Suprapubic skin (tissue), 4 donors: ENCODE results near the gene ELF1.

Source experiments
- EP300 ChIP-seq: sonication (generic); formaldehyde crosslinking; IDR thresholded peaks from one replicate; pipeline ENCODE4 v1.6.1; 2017; ENCODE audit warnings: antibody characterized with exemption
- POLR2A ChIP-seq, 2 donors: fragments of 450-650 bp; IDR thresholded peaks; one replicate each; pipeline ENCODE4 v1.6.1; 2017; ENCODE audit warnings: antibody characterized with exemption in 2 of 2, mild to moderate bottlenecking in 2 of 2, moderate library complexity in 2 of 2
- POLR2AphosphoS5 ChIP-seq, 3 donors: sonication (generic); formaldehyde crosslinking; IDR thresholded peaks; one replicate each; pipeline ENCODE4 v1.6.1; 2017; ENCODE audit warnings: antibody characterized with exemption in 3 of 3
- TF ChIP-seq, protein P1 (sequence below), 2 donors: fragments of 200-600 bp in 1 of 2; fragments of 450-650 bp in 1 of 2; sonication (generic) in 1 of 2; IDR thresholded peaks; one replicate each; pipeline ENCODE4 v1.5.1; 2016 to 2019; ENCODE audit warnings: antibody characterized with exemption in 2 of 2, mild to moderate bottlenecking in 1 of 2, moderate library complexity in 1 of 2

DNA sequence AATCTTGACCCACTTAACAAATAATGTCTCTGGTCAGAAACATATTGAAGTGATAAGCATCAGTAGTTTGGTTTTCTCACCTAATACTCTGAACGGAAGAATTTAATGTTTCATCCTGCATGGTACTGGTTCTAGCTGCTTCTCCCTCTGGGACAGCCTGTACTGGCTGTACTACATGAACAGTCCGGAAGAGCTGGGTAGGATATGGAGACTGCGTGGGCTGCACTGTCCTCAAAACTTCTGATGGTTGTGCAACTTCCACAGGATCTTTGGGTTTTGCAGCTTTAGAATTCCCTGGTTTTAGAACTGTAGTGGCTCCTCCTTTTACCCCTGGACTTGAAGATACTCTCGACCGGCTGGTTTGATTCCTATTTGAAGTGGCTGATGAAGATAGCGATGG lies 78.3 kb downstream of the ELF1 start:
- TF ChIP-seq, protein P1, sequence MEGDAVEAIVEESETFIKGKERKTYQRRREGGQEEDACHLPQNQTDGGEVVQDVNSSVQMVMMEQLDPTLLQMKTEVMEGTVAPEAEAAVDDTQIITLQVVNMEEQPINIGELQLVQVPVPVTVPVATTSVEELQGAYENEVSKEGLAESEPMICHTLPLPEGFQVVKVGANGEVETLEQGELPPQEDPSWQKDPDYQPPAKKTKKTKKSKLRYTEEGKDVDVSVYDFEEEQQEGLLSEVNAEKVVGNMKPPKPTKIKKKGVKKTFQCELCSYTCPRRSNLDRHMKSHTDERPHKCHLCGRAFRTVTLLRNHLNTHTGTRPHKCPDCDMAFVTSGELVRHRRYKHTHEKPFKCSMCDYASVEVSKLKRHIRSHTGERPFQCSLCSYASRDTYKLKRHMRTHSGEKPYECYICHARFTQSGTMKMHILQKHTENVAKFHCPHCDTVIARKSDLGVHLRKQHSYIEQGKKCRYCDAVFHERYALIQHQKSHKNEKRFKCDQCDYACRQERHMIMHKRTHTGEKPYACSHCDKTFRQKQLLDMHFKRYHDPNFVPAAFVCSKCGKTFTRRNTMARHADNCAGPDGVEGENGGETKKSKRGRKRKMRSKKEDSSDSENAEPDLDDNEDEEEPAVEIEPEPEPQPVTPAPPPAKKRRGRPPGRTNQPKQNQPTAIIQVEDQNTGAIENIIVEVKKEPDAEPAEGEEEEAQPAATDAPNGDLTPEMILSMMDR (IDR thresholded peaks at IDR 0.05) = no peak
- TF ChIP-seq POLR2AphosphoS5 (IDR thresholded peaks at IDR 0.05) = no peak
- no peak for TF ChIP-seq POLR2A (IDR thresholded peaks at IDR 0.05)
- no peak for TF ChIP-seq EP300
